NOMO-1 (cell line): ENCODE data around the gene RNF11.
A peak's percentile ranks its signal among the peaks of the same experiment; 100 is the strongest.

Experiments used
- DNase-seq, 2 experiments: peaks; one replicate each; lab custom pipeline; 2025; ENCODE audit not compliant: unreplicated experiment in 2 of 2; lab: John Stamatoyannopoulos, UW

RNF11 gene

DNA sequence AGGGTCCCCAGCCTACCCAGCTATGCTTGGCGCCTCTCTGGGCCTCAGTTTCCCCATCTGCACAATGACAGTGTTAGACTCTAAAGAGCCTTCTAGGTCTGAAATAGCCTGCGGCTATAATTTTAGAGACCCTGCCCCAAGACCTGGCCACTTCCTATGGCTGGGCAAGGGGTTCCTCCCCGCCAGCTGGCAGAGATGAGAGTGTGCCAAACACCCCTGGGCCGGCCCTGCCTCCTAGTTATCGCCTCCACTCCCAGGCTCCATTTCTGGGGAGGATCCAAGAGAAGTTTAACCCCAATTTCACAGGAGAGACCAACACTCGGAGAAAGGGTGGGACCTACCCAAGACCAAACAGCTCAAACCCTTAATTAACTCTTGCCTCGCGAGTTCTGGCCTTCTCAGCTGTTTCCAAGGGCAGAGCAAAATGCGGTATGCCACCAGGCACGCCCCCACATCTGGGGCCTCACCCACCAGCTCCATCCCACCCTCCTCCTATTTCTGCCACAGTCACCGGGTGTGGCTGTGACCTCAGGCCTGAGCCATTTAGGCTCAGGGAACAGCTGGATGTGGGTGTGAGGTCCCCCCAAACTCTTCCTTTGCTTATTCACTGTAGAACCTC is 58.6 kb downstream of the RNF11 start:
- no peak for DNase-seq

- DNase-seq, result no peak
These were observed 59.9 kb downstream of the RNF11 start for GRCh38 chr1:51295926-51296325.

GRCh38 chr1:51296383-51297357 is 60.6 kb downstream of the RNF11 start:
- DNase-seq, result peak; percentile 52 to 58

DNA sequence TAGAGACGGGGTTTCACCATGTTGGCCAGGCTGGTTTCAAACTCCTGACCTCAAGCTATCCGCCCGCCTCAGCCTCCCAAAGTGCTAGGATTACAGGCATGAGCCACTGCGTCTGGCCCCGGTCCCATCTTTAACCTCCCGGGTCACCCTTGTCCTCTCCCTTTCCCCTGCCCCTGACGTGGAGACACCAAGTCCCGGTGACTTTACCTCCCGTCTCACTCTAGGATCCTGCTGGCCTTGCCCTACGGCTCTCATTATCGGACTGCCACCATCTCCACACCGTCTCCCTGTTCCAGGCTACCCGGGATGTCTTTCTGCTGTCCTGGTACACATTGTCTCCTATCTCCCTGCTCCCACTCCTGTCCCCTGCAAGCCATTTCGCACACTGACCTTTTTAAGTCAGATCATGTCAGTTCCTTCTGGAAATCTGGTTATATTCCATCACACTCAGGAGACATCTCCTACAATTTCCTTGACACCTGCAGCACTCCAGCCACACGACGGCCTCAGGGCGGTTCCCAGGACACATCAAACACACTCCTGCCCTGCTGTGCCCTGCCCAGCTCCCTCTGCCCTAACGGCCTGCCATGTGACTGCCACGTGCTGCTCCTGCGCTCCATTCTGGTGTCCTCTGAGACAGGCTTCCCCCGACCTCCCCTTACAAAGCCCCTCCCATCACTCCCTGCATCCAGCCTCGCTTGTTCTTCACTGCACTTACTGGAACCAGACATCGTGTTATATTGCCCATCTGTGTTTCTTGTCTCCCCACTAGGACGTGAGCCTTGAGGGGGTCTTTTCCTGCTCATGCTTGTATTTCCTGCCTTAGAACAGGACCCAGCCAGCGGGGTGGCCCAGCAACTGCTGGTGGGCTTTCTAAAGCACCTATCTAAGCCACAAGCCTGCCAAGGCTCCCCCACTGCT is 61.6 kb downstream of the RNF11 start:
- DNase-seq, result no peak

DNA sequence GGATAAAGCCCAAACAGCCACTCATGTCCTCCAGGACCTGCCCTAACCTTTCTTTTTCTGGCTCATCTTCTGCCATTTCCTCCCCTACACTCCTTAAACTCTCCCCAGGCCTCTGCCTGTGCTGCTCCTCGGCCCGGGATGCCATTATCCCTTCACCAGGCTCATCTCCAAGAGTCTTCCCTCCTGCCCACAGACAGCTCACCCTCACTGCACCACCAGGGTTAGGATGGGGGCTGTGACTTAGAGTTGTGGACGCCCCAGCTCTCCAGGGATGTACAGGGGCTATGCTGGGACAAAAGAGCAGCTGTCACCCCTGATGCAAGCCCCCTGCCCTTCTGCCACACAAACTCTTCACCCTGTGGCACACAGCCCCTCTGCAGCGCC is 62.2 kb downstream of the RNF11 start:
- DNase-seq, result no peak

- DNase-seq, result no peak
These were observed 63.3 kb downstream of the RNF11 start for GRCh38 chr1:51299185-51299885.

DNA sequence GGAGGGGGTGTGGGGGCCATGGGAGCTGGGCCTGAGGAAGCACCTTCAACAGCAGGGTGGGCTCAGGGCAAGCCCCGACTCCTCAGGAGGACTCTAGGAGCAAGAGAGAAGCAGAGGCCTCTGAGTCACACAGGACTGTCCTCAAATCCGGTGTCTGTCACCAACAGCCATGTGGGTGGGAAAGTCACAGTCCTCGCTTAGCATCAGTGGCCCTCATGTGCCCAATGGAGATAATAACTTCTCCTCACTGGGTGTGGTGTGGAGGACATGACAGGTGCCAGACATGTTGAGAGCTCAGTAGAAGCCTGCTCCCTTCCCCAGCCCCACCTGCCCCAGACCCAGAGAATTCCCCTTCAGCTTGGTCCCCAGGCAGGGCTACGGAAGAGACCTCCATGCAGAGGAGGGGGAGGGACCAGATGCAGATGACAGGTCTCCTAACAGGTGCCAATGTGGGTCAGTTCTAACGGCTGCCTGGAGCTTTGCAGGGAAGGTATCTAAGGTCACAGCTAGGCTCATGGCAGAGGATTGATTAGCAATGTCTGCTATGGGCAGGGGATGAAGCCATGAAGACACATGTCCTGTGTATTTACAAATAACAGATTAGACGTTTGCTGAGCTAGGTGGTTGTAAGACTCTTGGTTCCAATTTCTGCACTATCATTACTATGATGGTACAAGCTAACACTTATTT is 64.1 kb downstream of the RNF11 start:
- no peak for DNase-seq

- DNase-seq, result no peak
These were observed 65.2 kb downstream of the RNF11 start for GRCh38 chr1:51301152-51301843.

DNA sequence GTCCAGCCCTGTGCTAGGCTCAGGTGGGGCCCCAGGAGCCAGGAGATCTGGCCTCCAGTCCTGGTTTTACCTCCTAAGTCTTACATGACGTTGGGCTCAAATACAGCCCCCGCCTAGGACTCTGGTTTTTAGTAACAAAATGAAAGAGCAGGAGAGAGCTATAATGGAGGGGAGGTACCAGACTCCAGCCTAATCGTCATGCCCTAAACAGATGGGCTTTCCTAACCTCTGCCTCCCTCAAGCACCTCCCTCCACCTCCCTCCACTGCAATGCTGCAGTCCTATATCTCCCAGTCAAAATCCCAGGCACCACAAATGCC is 65.7 kb downstream of the RNF11 start:
- DNase-seq, result no peak

DNA sequence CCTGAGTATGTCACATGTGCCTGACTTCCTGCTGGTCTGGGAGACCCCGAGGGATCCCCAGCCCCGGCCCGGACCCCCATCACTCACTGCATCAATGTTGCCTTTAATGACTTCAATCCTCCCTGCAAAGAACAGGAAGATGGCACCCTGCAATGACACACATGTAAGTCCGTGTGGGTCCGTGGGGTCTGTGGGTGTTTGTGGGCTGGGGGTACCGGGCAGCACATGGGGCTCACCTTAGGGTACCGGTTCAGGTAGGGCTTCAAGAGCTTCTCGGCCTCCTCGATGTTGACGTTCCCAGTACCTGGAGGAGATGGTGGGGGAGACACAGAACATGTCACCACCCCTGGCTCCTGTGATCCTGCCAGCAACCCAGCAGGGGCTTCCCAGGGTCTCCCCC is 66.2 kb downstream of the RNF11 start:
- no peak for DNase-seq

- no peak for DNase-seq
These were observed 66.7 kb downstream of the RNF11 start for GRCh38 chr1:51302746-51303145.

- DNase-seq, result no peak
These were observed 67.2 kb downstream of the RNF11 start for GRCh38 chr1:51303315-51303714.

DNA sequence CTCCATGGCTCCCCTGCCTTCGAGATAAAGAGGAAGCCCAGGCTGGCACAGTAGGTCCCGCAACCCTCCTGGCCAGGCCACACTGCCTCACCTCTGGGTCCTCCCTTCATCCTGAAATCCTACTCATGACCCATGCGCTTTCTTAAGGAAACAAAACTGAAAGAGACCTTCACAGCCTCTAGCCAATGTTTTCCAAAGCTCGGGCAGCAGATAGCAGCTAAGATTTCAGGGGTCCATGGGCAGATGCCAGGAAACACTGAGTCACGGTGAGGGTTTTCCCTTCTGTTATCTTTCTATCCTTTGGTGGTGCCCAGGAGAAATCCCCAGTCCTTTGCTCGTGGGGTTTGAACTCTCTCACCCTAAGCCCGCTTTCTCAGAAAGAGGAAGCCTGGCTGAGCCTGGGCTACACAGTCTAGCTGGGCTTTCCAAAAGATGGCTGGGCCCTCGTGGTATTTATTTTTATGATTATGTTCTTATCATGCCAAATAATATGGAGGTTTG is 67.7 kb downstream of the RNF11 start:
- DNase-seq, result peak in 1 of 2 experiments; percentile 15

GRCh38 chr1:51304360-51304759 is 68.3 kb downstream of the RNF11 start:
- DNase-seq, result no peak

DNA sequence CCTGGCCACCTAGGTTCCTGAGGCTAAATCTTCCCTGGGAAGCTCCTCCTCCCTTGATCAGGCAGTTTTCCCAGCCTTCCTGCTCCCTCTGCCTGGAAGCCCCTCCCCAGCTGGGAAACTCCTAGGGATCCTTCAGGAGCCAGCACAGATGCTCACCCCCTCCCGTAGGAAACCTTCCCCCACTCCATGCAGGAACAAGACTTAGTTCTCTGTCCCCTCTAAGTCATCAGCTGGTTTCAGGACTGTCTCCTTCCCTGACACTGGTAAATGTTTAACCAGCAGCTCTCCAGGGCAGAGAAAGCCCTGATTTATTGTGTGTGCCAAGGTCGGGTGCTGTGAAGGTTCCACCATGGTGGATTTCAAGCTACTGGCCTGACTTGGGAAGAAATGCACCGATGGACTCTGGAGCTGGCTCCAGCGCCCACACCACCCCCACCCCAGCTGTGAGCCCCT is 69.3 kb downstream of the RNF11 start:
- no peak for DNase-seq

DNA sequence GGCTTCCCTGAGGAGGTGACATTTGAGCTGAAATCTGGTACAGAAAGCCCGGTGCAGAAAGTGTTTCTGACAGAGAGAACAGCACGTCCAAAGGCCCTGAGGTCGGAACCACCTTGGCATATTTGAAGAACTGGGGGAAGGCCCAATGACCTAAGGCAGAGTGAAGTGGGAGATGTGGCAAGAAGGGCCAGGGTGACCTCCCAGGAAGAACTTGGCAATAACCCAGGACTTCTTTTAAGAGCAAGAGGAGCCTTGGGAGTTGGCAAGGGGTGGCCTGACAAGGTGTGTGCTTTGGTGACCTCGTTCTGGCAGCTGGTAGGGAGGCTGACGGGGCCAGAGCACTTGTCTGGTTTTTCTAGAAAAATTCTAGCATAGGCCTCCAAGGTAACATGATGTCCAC is 70.9 kb downstream of the RNF11 start:
- no peak for DNase-seq

DNA sequence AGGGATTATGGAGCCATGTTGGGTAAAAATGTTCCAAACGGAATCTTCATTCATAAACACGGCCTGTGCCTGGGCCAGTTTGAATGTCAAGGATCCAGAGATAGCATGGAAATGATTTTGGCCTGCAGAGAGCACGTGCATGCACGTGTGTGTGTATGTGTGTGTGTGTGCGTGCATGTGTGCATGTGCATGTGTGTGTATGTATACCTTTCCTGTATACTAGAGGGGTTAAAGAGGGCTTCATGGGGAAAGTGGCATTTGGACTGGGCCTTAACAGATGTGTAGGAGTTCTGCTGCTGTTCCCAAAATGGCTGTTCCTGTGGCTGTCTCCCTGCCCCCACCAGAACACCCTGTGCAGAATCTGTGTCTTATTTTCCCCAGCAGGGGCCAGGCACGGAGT is 72.6 kb downstream of the RNF11 start:
- DNase-seq, result no peak

- DNase-seq, result no peak
These were observed 73.2 kb downstream of the RNF11 start for GRCh38 chr1:51309291-51309690.
